Caco-2 (cell line): Measurements from ENCODE around the gene EVA1A. TPM values are rescaled to one million over a fixed set of nuclear protein-coding genes. Genes with fewer than 3 reads are reported as not detected.

Source experiments
- BruUV-seq: library from RNA; stranded (reverse); fragments of 400-500 nt; replicated peaks from 2 replicates; lab custom pipeline; 2021; lab: Mats Ljungman, UMichigan
- CTCF ChIA-PET: fragments of 300-600 bp; sonication (Branson Sonifier 250); formaldehyde crosslinking; loops from one replicate; lab custom pipeline; 2022; ENCODE audit warnings: antibody characterized with exemption; lab: Charles Lee
- POLR2A ChIA-PET: fragments of 300-600 bp; sonication (Branson Sonifier 250); formaldehyde crosslinking; loops from one replicate; lab custom pipeline; 2022; ENCODE audit warnings: antibody characterized with exemption; lab: Charles Lee
- DNase-seq, 2 experiments: peaks; one replicate each; pipeline versions ENCODE4 v3.0.0 to v3.0.0-alpha.2; 2020 to 2022
- H3K27me3 ChIP-seq: replicated peaks from 2 replicates; pipeline ENCODE4 v1.6.0; 2011; ENCODE audit warnings: low read length; ENCODE audit not compliant: control insufficient read depth, insufficient read depth
- H3K36me3 ChIP-seq: 2 replicates; pipeline ENCODE4 v1.5.1; 2011; ENCODE audit warnings: low read length; ENCODE audit not compliant: control insufficient read depth, insufficient read depth
- H3K4me1 ChIP-seq: fragments of 250-450 bp; sonication (Bioruptor Pico); 2 replicates; pipeline ENCODE4 v1.5.1; 2020; ENCODE audit warnings: mild to moderate bottlenecking
- H3K4me3 ChIP-seq: 2 replicates; pipeline ENCODE4 v1.5.1; 2011; ENCODE audit warnings: low read depth, mild to moderate bottlenecking, control low read depth, low read length
- H3K9me3 ChIP-seq: fragments of 250-450 bp; sonication (Bioruptor Pico); 2 replicates; pipeline ENCODE4 v1.5.1; 2020; ENCODE audit warnings: mild to moderate bottlenecking, moderate library complexity
- H3K27ac Mint-ChIP-seq: one replicate; pipeline ENCODE4 v1.8.0; 2022; ENCODE audit warnings: mixed read lengths; ENCODE audit not compliant: unreplicated experiment
- H3K27me3 Mint-ChIP-seq: one replicate; pipeline ENCODE4 v1.8.0; 2022; ENCODE audit warnings: mixed read lengths; ENCODE audit not compliant: insufficient read depth, unreplicated experiment
- H3K36me3 Mint-ChIP-seq: one replicate; pipeline ENCODE4 v1.8.0; 2022; ENCODE audit warnings: mild to moderate bottlenecking, mixed read lengths; ENCODE audit not compliant: insufficient read depth, unreplicated experiment
- H3K4me1 Mint-ChIP-seq: one replicate; pipeline ENCODE4 v1.8.0; 2022; ENCODE audit warnings: low read depth, mixed read lengths; ENCODE audit not compliant: unreplicated experiment
- H3K4me3 Mint-ChIP-seq: one replicate; pipeline ENCODE4 v1.8.0; 2022; ENCODE audit warnings: mild to moderate bottlenecking, moderate library complexity, mixed read lengths; ENCODE audit not compliant: unreplicated experiment
- H3K9me3 Mint-ChIP-seq: one replicate; pipeline ENCODE4 v1.8.0; 2022; ENCODE audit warnings: mixed read lengths; ENCODE audit not compliant: unreplicated experiment
- CTCF ChIP-seq, 2 experiments: fragments of 200-600 bp in 1 of 2; IDR thresholded peaks; 1 replicate in 1 of 2; 2 replicates in 1 of 2; pipeline versions ENCODE4 v1.5.1 to v1.8.0; 2011 to 2022; ENCODE audit warnings: antibody characterized with exemption in 1 of 2, control low read depth in 1 of 2, inconsistent platforms in 1 of 2, low read depth in 1 of 2, low read length in 1 of 2, mild to moderate bottlenecking in 1 of 2, moderate library complexity in 1 of 2; ENCODE audit not compliant: insufficient read depth in 1 of 2, severe bottlenecking in 1 of 2, unreplicated experiment in 1 of 2
- intact Hi-C: fragments of 100-400 bp; cut with micrococcal nuclease; formaldehyde crosslinking; loops from one replicate; pipeline ENCODE4 v1.10.0; 2022; ENCODE audit not compliant: unreplicated experiment
- total RNA-seq: library from RNA; stranded (reverse); gene quantifications from 2 replicates; pipeline ENCODE4 v1.2.3, GENCODE V29; 2022

EVA1A gene
- total RNA-seq, 1 experiment from 2014 or later = 0.25 TPM

- peaks cover 4% of the 10 kb centered on the region; the same call in 1 of the 2 replicates for H3K4me1 ChIP-seq
- peak overlapping the region; percentile 45 for H3K4me3 ChIP-seq
- peak in 1 of 2 experiments; percentile 29 for DNase-seq
- no peaks in the 10 kb centered on the region for H3K9me3 ChIP-seq
- Mint-ChIP-seq H3K4me1 (peaks cover 16% of the 10 kb centered on the region), H3K9me3 (no peaks in the 10 kb centered on the region), H3K27ac (no peak overlapping the region), H3K36me3 (no peaks in the 10 kb centered on the region), H3K27me3 (peaks cover 16% of the 10 kb centered on the region), H3K4me3 (peak overlapping the region; percentile 80)
- CTCF ChIA-PET = no interaction called here
- no peaks in the 10 kb centered on the region for H3K36me3 ChIP-seq
- BruUV-seq = no TSS peak
- peaks cover 2% of the 10 kb centered on the region for H3K27me3 ChIP-seq
- intact Hi-C loops = loop anchor here (5.0 kb wide), 1 partner anchor 98 kb away; no protein-coding TSS in a partner anchor
- no peak for TF ChIP-seq CTCF (IDR thresholded peaks at IDR 0.05; ENCODE audit: insufficient read depth in 1 of 2, low read depth in 1 of 2, low read length in 1 of 2, severe bottlenecking in 1 of 2, unreplicated experiment in 1 of 2)
- POLR2A ChIA-PET = no interaction called here
Observed at GRCh38 chr2:75560022-75560767, 544 bp downstream of the EVA1A start.

- intact Hi-C loops = loop anchor here (5.0 kb wide), 1 partner anchor 97 kb away; no protein-coding TSS in a partner anchor
- Mint-ChIP-seq H3K27me3 (peaks cover 18% of the 10 kb centered on the region), H3K9me3 (no peaks in the 10 kb centered on the region), H3K36me3 (no peaks in the 10 kb centered on the region), H3K27ac (no peak overlapping the region), H3K4me3 (peak overlapping the region; percentile 80), H3K4me1 (peaks cover 16% of the 10 kb centered on the region)
- ChIA-PET CTCF (no interaction called here), POLR2A (no interaction called here)
- TF ChIP-seq CTCF (IDR thresholded peaks at IDR 0.05; ENCODE audit: insufficient read depth in 1 of 2, low read depth in 1 of 2, low read length in 1 of 2, severe bottlenecking in 1 of 2, unreplicated experiment in 1 of 2) = no peak
- Histone ChIP-seq H3K27me3 (peaks cover 2% of the 10 kb centered on the region), H3K4me1 (peaks cover 4% of the 10 kb centered on the region; the same call in 1 of the 2 replicates), H3K4me3 (peak overlapping the region; percentile 45), H3K36me3 (no peaks in the 10 kb centered on the region), H3K9me3 (no peaks in the 10 kb centered on the region)
- DNase-seq = no peak
- no TSS peak for BruUV-seq
Observed at GRCh38 chr2:75559680-75560021, 1.1 kb downstream of the EVA1A start.

GRCh38 chr2:75558786-75559679 is 1.7 kb downstream of the EVA1A start:
- DNase-seq = no peak
- Mint-ChIP-seq H3K4me1 (peaks cover 16% of the 10 kb centered on the region), H3K27me3 (peaks cover 18% of the 10 kb centered on the region), H3K4me3 (no peak overlapping the region), H3K9me3 (no peaks in the 10 kb centered on the region), H3K27ac (no peak overlapping the region), H3K36me3 (no peaks in the 10 kb centered on the region)
- intact Hi-C loops = no loop called here
- no TSS peak for BruUV-seq
- H3K27me3 ChIP-seq = peaks cover 2% of the 10 kb centered on the region
- TF ChIP-seq CTCF (IDR thresholded peaks at IDR 0.05; ENCODE audit: insufficient read depth in 1 of 2, low read depth in 1 of 2, low read length in 1 of 2, severe bottlenecking in 1 of 2, unreplicated experiment in 1 of 2) = no peak
- ChIA-PET CTCF (no interaction called here), POLR2A (no interaction called here)
- no peaks in the 10 kb centered on the region for H3K36me3 ChIP-seq
- peaks cover 4% of the 10 kb centered on the region; the same call in 1 of the 2 replicates for H3K4me1 ChIP-seq
- no peak overlapping the region for H3K4me3 ChIP-seq
- no peaks in the 10 kb centered on the region for H3K9me3 ChIP-seq
